K562 (cell line): Measurements from ENCODE around the gene KCNQ5. TPM values are rescaled to one million over a fixed set of nuclear protein-coding genes. Genes with fewer than 3 reads are reported as not detected.

Experiments used
- ATAC-seq: fragments of 200-7000 bp; cut with Tn5 transposase; 3 replicates; pipeline ENCODE4 v1.9.1; 2020; ENCODE audit warnings: moderate library complexity
- BruUV-seq: library from RNA; stranded (reverse); fragments of 400-500 nt; replicated peaks from 2 replicates; lab custom pipeline; 2021; lab: Mats Ljungman, UMichigan
- CTCF ChIA-PET: fragments of 300-600 bp; formaldehyde crosslinking; extraction: SDS; loops from one replicate; lab custom pipeline; 2021; ENCODE audit warnings: low intra/inter-chr PET ratio; lab: Yijun Ruan, JAX
- POLR2A ChIA-PET: fragments of 300-600, 350-650 bp; sonication (Branson Sonifier 250); formaldehyde crosslinking; extraction: SDS; loops from one replicate; lab custom pipeline; 2021; ENCODE audit warnings: antibody characterized with exemption, inconsistent platforms; lab: Yijun Ruan, JAX
- DNase-seq, 4 experiments: peaks; one replicate each; pipeline versions ENCODE4 v3.0.0 to v3.0.0-alpha.2; 2011 to 2018; ENCODE audit warnings: low spot score in 3 of 4, mixed read lengths in 3 of 4; ENCODE audit errors: extremely low read depth in 1 of 4
- FAIRE-seq: peaks from 2 replicates; lab custom pipeline; 2011; peaks lifted over from hg19 to GRCh38; lab: Jason Lieb, UNC
- H2AFZ ChIP-seq: 2 replicates; pipeline ENCODE4 v1.6.0; 2011; ENCODE audit warnings: low read depth, low read length, control low read depth, inconsistent platforms
- H3K27ac ChIP-seq: fragments of 200-600 bp; 3 replicates; pipeline ENCODE4 v1.8.0; 2011; ENCODE audit warnings: low read depth, mild to moderate bottlenecking, control low read depth, inconsistent platforms, low read length, moderate library complexity, mixed read lengths; ENCODE audit errors: extremely low read depth
- H3K27me3 ChIP-seq, 2 experiments: fragments of 300-600 bp in 1 of 2; 2 replicates in 1 of 2; 3 replicates in 1 of 2; pipeline versions ENCODE4 v1.6.0 to v1.8.0; 2011; ENCODE audit warnings: inconsistent platforms in 2 of 2, low read length in 2 of 2, mild to moderate bottlenecking in 1 of 2, mixed read lengths in 1 of 2, moderate library complexity in 1 of 2; ENCODE audit not compliant: control insufficient read depth in 2 of 2, insufficient read depth in 2 of 2
- H3K36me3 ChIP-seq: fragments of 300-600 bp; 3 replicates; pipeline ENCODE4 v1.8.0; 2011; ENCODE audit warnings: mild to moderate bottlenecking, low read length, inconsistent platforms; ENCODE audit not compliant: control insufficient read depth, insufficient read depth
- H3K4me1 ChIP-seq, 2 experiments: fragments of 200-600 bp in 1 of 2; replicated peaks in 1 of 2; 2 replicates in 1 of 2; 3 replicates in 1 of 2; pipeline versions ENCODE4 v1.5.1 to v1.8.0; 2011; ENCODE audit warnings: inconsistent platforms in 2 of 2, low read length in 2 of 2, mild to moderate bottlenecking in 1 of 2, mixed read lengths in 1 of 2, moderate library complexity in 1 of 2; ENCODE audit not compliant: control insufficient read depth in 2 of 2, insufficient read depth in 2 of 2
- H3K4me2 ChIP-seq: 2 replicates; pipeline ENCODE4 v1.6.1; 2011; ENCODE audit warnings: low read length, control low read depth, inconsistent platforms, mixed read lengths; ENCODE audit not compliant: insufficient read depth
- H3K4me3 ChIP-seq: fragments of 200-600 bp; sonication (generic), shearing (Covaris generic); 2 replicates; pipeline ENCODE4 v1.5.1; 2016; ENCODE audit warnings: control low read depth, inconsistent platforms
- H3K79me2 ChIP-seq: fragments of 200-600 bp; 3 replicates; pipeline ENCODE4 v1.8.0; 2011; ENCODE audit warnings: low read length, inconsistent platforms; ENCODE audit not compliant: control insufficient read depth, insufficient read depth
- H3K9ac ChIP-seq, 2 experiments: 2 replicates each; pipeline versions ENCODE4 v1.6.0 to v1.6.1; 2011; ENCODE audit warnings: low read depth in 2 of 2, low read length in 2 of 2, control low read depth in 1 of 2, inconsistent platforms in 1 of 2, mild to moderate bottlenecking in 1 of 2, mixed read lengths in 1 of 2; ENCODE audit not compliant: insufficient read depth in 1 of 2
- H3K9me1 ChIP-seq: one replicate; pipeline ENCODE4 v1.6.0; 2011; ENCODE audit warnings: inconsistent platforms, mild to moderate bottlenecking, low read length, moderate library complexity; ENCODE audit not compliant: control insufficient read depth, insufficient read depth
- H3K9me3 ChIP-seq: replicated peaks from 2 replicates; pipeline ENCODE4 v1.5.1; 2011; ENCODE audit warnings: low read depth, low read length, inconsistent platforms; ENCODE audit not compliant: control insufficient read depth, insufficient read depth
- H4K20me1 ChIP-seq: replicated peaks from 2 replicates; pipeline ENCODE4 v1.6.1; 2011; ENCODE audit warnings: low read length, inconsistent platforms, mixed read lengths; ENCODE audit not compliant: control insufficient read depth, insufficient read depth
- MCM5 ChIP-seq: fragments of 450-650 bp; IDR thresholded peaks from 2 replicates; pipeline ENCODE4 v1.6.1; 2016; ENCODE audit warnings: low read depth
- MTF1 ChIP-seq: fragments of 250-450 bp; sonication (Bioruptor Pico); IDR thresholded peaks from 2 replicates; pipeline ENCODE4 v1.9.0; 2021; ENCODE audit warnings: moderate library complexity, mild to moderate bottlenecking, inconsistent platforms, borderline replicate concordance
- MYC ChIP-seq, 2 experiments: fragments of 250-450 bp in 1 of 2; sonication (Bioruptor Pico) in 1 of 2; IDR thresholded peaks; 2 replicates each; pipeline versions ENCODE4 v1.5.1 to v1.6.1; 2012 to 2021; ENCODE audit warnings: low read depth in 2 of 2, borderline replicate concordance in 1 of 2, improper control_type of control experiment in 1 of 2, low read length in 1 of 2, mild to moderate bottlenecking in 1 of 2, moderate library complexity in 1 of 2
- SPI1 ChIP-seq: IDR thresholded peaks from 2 replicates; pipeline ENCODE4 v1.6.1; 2011; ENCODE audit warnings: low read depth, low read length, control low read depth, borderline replicate concordance
- SRSF7 ChIP-seq: fragments of 200-400 bp; formaldehyde crosslinking; optimal IDR thresholded peaks from 2 replicates; pipeline ENCODE3; 2017; ENCODE audit warnings: mild to moderate bottlenecking, low read depth, low read length
- STAG1 ChIP-seq: sonication (generic); formaldehyde crosslinking; IDR thresholded peaks from 2 replicates; pipeline ENCODE4 v1.5.0; 2020; ENCODE audit warnings: missing genetic modification reagents, borderline replicate concordance
- ZBTB49 ChIP-seq: sonication (generic); formaldehyde crosslinking; IDR thresholded peaks from 2 replicates; pipeline ENCODE4 v1.8.0; 2022; ENCODE audit warnings: missing genetic modification reagents, mild to moderate bottlenecking, borderline replicate concordance
- ZNF3 ChIP-seq: fragments of 250-450 bp; sonication (Bioruptor Pico); IDR thresholded peaks from 2 replicates; pipeline ENCODE4 v1.5.0; 2021; ENCODE audit warnings: mild to moderate bottlenecking, moderate library complexity
- ZNF785 ChIP-seq: fragments of 250-450 bp; sonication (Bioruptor Pico); IDR thresholded peaks from 2 replicates; pipeline ENCODE4 v1.4.0; 2020; ENCODE audit warnings: mild to moderate bottlenecking
- WGBS: fragments of 100-300 bp; shearing (Covaris generic); methylation state at CpG from one replicate; pipeline ENCODE4 v1.1.6; 2016; ENCODE audit warnings: low coverage, mixed read lengths; ENCODE audit not compliant: insufficient coverage; ENCODE audit errors: missing lambda C conversion rate; 5-methylcytosine and 5-hydroxymethylcytosine counted together
- in situ Hi-C: fragments of 300-500 bp; cut with MboI; formaldehyde crosslinking; loops from 4 replicates; pipeline ENCODE4 v1.15.0; 2018; ENCODE audit warnings: inconsistent platforms, mixed read lengths
- intact Hi-C: fragments of 100-400 bp; cut with micrococcal nuclease; formaldehyde crosslinking; loops from 2 replicates; pipeline ENCODE4 v1.14.2; 2022
- polyA plus RNA-seq, 8 experiments: library from polyadenylated mRNA; depleted of rRNA in 4 of 8; stranded (reverse) in 5 of 8; unstranded in 3 of 8; fragments of >200 nt; fragmentation: Nextera tagmentation in 2 of 8; fragmentation: Illumina TruSeq in 1 of 8; extraction: Ambion mirVana in 2 of 8; extraction: Trizol in 1 of 8; gene quantifications; 2 replicates each; pipeline versions ENCODE4 v1.2.1 to v1.2.3, GENCODE V29; 2011 to 2014; ENCODE audit warnings: inconsistent platforms in 1 of 8, missing spikeins in 1 of 8
- total RNA-seq, 7 experiments: library from RNA; depleted of rRNA in 6 of 7; stranded (reverse); fragments of >200 nt in 6 of 7; fragmentation: Illumina TruSeq in 2 of 7; extraction: Trizol in 2 of 7; gene quantifications; 2 replicates each; pipeline versions ENCODE4 v1.2.1 to v1.2.3, GENCODE V29; 2011 to 2021; ENCODE audit warnings: low replicate concordance in 1 of 7
- TF ChIP-seq, protein P1 (sequence below): sonication (generic); formaldehyde crosslinking; IDR thresholded peaks from 2 replicates; pipeline ENCODE4 v1.8.1; 2023; ENCODE audit warnings: mild to moderate bottlenecking, missing genetic modification reagents
- TF ChIP-seq, protein P2 (sequence below): fragments of 250-450 bp; sonication (Bioruptor Pico); IDR thresholded peaks from 2 replicates; pipeline ENCODE4 v1.4.0; 2020; ENCODE audit warnings: mild to moderate bottlenecking, moderate library complexity

Gene KCNQ5
- total and polyA plus RNA-seq, 9 of the 15 experiments (the other 6 are each of a cell fraction or from before 2014, with no cell fraction given), result 0.31 to 5.9 (median 2.6) TPM

GRCh38 chr6:73081955-73082354 is 460.1 kb downstream of the KCNQ5 start (continued):
- TF ChIP-seq, protein P1, sequence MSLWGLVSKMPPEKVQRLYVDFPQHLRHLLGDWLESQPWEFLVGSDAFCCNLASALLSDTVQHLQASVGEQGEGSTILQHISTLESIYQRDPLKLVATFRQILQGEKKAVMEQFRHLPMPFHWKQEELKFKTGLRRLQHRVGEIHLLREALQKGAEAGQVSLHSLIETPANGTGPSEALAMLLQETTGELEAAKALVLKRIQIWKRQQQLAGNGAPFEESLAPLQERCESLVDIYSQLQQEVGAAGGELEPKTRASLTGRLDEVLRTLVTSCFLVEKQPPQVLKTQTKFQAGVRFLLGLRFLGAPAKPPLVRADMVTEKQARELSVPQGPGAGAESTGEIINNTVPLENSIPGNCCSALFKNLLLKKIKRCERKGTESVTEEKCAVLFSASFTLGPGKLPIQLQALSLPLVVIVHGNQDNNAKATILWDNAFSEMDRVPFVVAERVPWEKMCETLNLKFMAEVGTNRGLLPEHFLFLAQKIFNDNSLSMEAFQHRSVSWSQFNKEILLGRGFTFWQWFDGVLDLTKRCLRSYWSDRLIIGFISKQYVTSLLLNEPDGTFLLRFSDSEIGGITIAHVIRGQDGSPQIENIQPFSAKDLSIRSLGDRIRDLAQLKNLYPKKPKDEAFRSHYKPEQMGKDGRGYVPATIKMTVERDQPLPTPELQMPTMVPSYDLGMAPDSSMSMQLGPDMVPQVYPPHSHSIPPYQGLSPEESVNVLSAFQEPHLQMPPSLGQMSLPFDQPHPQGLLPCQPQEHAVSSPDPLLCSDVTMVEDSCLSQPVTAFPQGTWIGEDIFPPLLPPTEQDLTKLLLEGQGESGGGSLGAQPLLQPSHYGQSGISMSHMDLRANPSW (CRISPR knock-in tag), result no peak
- TF ChIP-seq, all 486 proteins: peak for 0

GRCh38 chr6:73083886-73084285 is 462.0 kb downstream of the KCNQ5 start:
- no TSS peak for BruUV-seq
- H3K9me1 ChIP-seq, result no peaks in the 10 kb centered on the region
- no peak overlapping the region for H3K9ac ChIP-seq
- no peak overlapping the region for H3K4me2 ChIP-seq
- H4K20me1 ChIP-seq, result no peaks in the 10 kb centered on the region
- H3K27me3 ChIP-seq, result no peaks in the 10 kb centered on the region
- CTCF ChIA-PET, result no interaction called here
- H3K36me3 ChIP-seq, result no peaks in the 10 kb centered on the region
- H3K9me3 ChIP-seq, result no peaks in the 10 kb centered on the region
- intact Hi-C loops, result no loop called here
- ATAC-seq (no peak), FAIRE-seq (no peak), DNase-seq (no peak)
- H2AFZ ChIP-seq, result no peak overlapping the region
- WGBS, result 6% methylated on average over 3 of the region's 3 CpGs
- no peak overlapping the region for H3K27ac ChIP-seq
- POLR2A ChIA-PET, result no interaction called here
- in situ Hi-C loops, result no loop called here
- H3K79me2 ChIP-seq, result no peaks in the 10 kb centered on the region
- no peak overlapping the region for H3K4me3 ChIP-seq
- H3K4me1 ChIP-seq, result no peaks in the 10 kb centered on the region
- TF ChIP-seq MCM5, result no peak
- no peak for TF ChIP-seq MYC (IDR thresholded peaks at IDR 0.05; ENCODE audit: low read depth, low read length)
- no peak for TF ChIP-seq MYC (CRISPR knock-in tag; IDR thresholded peaks at IDR 0.05; ENCODE audit: borderline replicate concordance, low read depth)
- TF ChIP-seq, protein P2, sequence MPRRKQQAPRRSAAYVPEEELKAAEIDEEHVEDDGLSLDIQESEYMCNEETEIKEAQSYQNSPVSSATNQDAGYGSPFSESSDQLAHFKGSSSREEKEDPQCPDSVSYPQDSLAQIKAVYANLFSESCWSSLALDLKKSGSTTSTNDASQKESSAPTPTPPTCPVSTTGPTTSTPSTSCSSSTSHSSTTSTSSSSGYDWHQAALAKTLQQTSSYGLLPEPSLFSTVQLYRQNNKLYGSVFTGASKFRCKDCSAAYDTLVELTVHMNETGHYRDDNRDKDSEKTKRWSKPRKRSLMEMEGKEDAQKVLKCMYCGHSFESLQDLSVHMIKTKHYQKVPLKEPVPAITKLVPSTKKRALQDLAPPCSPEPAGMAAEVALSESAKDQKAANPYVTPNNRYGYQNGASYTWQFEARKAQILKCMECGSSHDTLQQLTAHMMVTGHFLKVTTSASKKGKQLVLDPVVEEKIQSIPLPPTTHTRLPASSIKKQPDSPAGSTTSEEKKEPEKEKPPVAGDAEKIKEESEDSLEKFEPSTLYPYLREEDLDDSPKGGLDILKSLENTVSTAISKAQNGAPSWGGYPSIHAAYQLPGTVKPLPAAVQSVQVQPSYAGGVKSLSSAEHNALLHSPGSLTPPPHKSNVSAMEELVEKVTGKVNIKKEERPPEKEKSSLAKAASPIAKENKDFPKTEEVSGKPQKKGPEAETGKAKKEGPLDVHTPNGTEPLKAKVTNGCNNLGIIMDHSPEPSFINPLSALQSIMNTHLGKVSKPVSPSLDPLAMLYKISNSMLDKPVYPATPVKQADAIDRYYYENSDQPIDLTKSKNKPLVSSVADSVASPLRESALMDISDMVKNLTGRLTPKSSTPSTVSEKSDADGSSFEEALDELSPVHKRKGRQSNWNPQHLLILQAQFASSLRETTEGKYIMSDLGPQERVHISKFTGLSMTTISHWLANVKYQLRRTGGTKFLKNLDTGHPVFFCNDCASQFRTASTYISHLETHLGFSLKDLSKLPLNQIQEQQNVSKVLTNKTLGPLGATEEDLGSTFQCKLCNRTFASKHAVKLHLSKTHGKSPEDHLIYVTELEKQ (CRISPR knock-in tag), result no peak
- no peak for TF ChIP-seq ZBTB49
- no peak for TF ChIP-seq ZNF3
- TF ChIP-seq SPI1, result no peak
- no peak for TF ChIP-seq STAG1 (CRISPR knock-in tag)
- TF ChIP-seq ZNF785 (CRISPR knock-in tag), result no peak
- no peak for TF ChIP-seq MTF1 (CRISPR knock-in tag)
- TF ChIP-seq SRSF7, result no peak
